Measurements from ENCODE around the gene DUSP19.
A peak's percentile ranks its signal among the peaks of the same experiment; 100 is the strongest.

Gene DUSP19

GRCh38 chr2:183078464-183079138, at the start of gene DUSP19:
Gene DUSP19, plus strand, starts transcription at chr2:183078747. Its CDS starts 187 bp downstream, at chr2:183078934.
- Histone ChIP-seq H3K4me1 (ENCODE audit: control insufficient read depth, insufficient read depth, low read length) (peaks cover 20% of the 10 kb centered on the region), H3K4me3 (ENCODE audit: low read depth, low read length) (peak within 1 kb of the TSS; percentile 83)

GRCh38 chr2:183029219-183029618, 49.3 kb upstream of the DUSP19 start:
- H3K36me3 ChIP-seq (ENCODE audit: control insufficient read depth, insufficient read depth, low read length), result no peaks in the 10 kb centered on the region; the same call in 1 of the 2 replicates
- no peaks in the 10 kb centered on the region for H3K27me3 ChIP-seq (ENCODE audit: control insufficient read depth, insufficient read depth, low read length)
- peaks cover 25% of the 10 kb centered on the region for H3K4me1 ChIP-seq (ENCODE audit: control insufficient read depth, insufficient read depth, low read length)
- H3K4me3 ChIP-seq (ENCODE audit: low read depth, low read length), result no peak overlapping the region
- H3K27ac ChIP-seq (ENCODE audit: low read depth, low read length), result no peak overlapping the region
- H3K9ac ChIP-seq (ENCODE audit: low read depth, low read length), result no peak overlapping the region
- H3K9me3 ChIP-seq (ENCODE audit: control insufficient read depth, insufficient read depth, low read length), result no peaks in the 10 kb centered on the region

More at GRCh38 chr2:183078464-183079138, at the start of gene DUSP19:
- Histone ChIP-seq H3K9me3 (ENCODE audit: control insufficient read depth, insufficient read depth, low read length) (no peaks in the 10 kb centered on the region), H3K36me3 (ENCODE audit: control insufficient read depth, insufficient read depth, low read length) (no peaks in the 10 kb centered on the region), H3K9ac (ENCODE audit: low read depth, low read length) (peak within 1 kb of the TSS; percentile 46), H3K27me3 (ENCODE audit: control insufficient read depth, insufficient read depth, low read length) (no peaks in the 10 kb centered on the region), H3K27ac (ENCODE audit: low read depth, low read length) (peak within 1 kb of the TSS; percentile 46)

- Histone ChIP-seq H3K9me3 (ENCODE audit: control insufficient read depth, insufficient read depth, low read length) (no peaks in the 10 kb centered on the region), H3K4me3 (ENCODE audit: low read depth, low read length) (no peak overlapping the region), H3K27me3 (ENCODE audit: control insufficient read depth, insufficient read depth, low read length) (no peaks in the 10 kb centered on the region), H3K9ac (ENCODE audit: low read depth, low read length) (no peak overlapping the region), H3K27ac (ENCODE audit: low read depth, low read length) (no peak overlapping the region), H3K36me3 (ENCODE audit: control insufficient read depth, insufficient read depth, low read length) (no peaks in the 10 kb centered on the region; the same call in 1 of the 2 replicates), H3K4me1 (ENCODE audit: control insufficient read depth, insufficient read depth, low read length) (peaks cover 46% of the 10 kb centered on the region)
Observed at GRCh38 chr2:183031911-183032794, 46.4 kb upstream of the DUSP19 start.

DNA sequence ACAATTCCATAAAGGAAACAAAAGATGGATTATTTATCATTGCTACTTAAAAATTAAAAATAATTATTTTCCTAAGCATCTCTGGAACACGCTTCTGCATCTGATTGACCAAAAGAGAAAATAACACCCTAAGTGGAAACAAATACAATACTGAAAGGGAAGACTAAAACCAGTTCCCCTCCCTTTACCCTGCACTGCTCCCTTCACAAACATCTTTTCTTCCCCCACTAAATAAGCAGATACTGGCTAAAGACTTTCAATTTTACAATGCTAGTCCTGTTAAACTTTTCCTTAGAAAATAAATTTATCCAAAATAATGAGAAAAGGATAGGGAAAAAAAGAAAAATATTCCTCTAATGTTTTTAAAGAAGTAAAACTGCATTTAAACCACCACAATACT, 44.6 kb upstream of the DUSP19 start:
- H3K4me1 ChIP-seq (ENCODE audit: control insufficient read depth, insufficient read depth, low read length), result peaks cover 49% of the 10 kb centered on the region
- no peak overlapping the region for H3K4me3 ChIP-seq (ENCODE audit: low read depth, low read length)
- peaks cover under 1% of the 10 kb centered on the region; the same call in 1 of the 2 replicates for H3K27me3 ChIP-seq (ENCODE audit: control insufficient read depth, insufficient read depth, low read length)
- H3K9ac ChIP-seq (ENCODE audit: low read depth, low read length), result no peak overlapping the region
- H3K27ac ChIP-seq (ENCODE audit: low read depth, low read length), result no peak overlapping the region
- no peaks in the 10 kb centered on the region; the same call in 1 of the 2 replicates for H3K36me3 ChIP-seq (ENCODE audit: control insufficient read depth, insufficient read depth, low read length)
- H3K9me3 ChIP-seq (ENCODE audit: control insufficient read depth, insufficient read depth, low read length), result no peaks in the 10 kb centered on the region

DNA sequence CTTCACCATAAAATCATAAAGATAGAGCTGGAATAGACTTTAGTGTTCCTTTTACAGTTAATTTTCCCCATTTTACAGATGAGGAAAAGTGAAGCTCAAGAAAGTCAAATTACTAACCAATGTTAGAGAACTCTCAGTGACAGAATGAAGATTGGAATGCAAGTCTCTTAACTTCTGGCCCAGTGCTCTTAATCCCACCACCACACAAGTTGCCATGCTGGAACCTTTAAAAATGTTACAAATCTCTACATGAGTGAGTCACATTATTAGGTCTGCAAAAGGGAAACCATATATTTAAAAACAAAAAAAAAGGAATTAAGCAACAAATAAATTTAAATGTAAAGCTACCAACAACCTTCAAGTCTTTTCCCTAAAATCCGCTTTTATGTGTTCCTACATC, 43.7 kb upstream of the DUSP19 start:
- no peaks in the 10 kb centered on the region; the same call in 1 of the 2 replicates for H3K36me3 ChIP-seq (ENCODE audit: control insufficient read depth, insufficient read depth, low read length)
- H3K9me3 ChIP-seq (ENCODE audit: control insufficient read depth, insufficient read depth, low read length), result no peaks in the 10 kb centered on the region
- peaks cover 49% of the 10 kb centered on the region for H3K4me1 ChIP-seq (ENCODE audit: control insufficient read depth, insufficient read depth, low read length)
- peak overlapping the region; percentile 21 for H3K27ac ChIP-seq (ENCODE audit: low read depth, low read length)
- no peak overlapping the region for H3K9ac ChIP-seq (ENCODE audit: low read depth, low read length)
- peaks cover 9% of the 10 kb centered on the region; the same call in 1 of the 2 replicates for H3K27me3 ChIP-seq (ENCODE audit: control insufficient read depth, insufficient read depth, low read length)
- H3K4me3 ChIP-seq (ENCODE audit: low read depth, low read length), result peak overlapping the region; percentile 90; the same call in 1 of the 2 replicates

DNA sequence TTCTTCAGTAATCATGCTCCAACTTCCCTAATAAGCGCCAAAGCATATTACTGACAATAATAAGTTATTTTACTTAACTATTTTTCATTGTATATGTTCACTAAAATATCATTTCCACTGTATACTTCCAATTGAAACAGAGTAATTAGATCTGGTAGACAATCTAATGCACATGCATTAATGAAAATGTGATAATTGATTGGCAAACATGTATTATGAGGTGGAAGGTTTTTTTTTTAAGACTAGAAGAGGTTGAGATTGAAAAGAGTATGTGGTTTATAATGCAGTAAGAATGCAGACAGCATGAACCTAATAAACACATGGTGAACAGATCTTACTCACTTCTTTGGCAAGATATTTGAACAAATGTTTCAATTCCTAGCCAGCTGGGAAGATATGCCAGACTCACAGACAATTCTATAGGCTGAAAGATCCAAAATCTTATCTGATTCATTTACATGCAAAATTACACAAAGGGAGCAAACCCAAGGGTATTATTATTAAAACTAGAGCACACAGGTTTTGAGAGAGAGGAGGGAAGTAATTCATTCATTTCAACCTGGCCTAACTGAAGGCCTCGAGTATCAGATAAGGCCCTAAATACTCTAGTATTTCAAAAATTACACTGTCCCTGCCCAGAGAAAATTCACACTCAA, 43.1 kb upstream of the DUSP19 start:
- Histone ChIP-seq H3K27ac (ENCODE audit: low read depth, low read length) (peak overlapping the region; percentile 83), H3K9ac (ENCODE audit: low read depth, low read length) (peak overlapping the region; percentile 8; the same call in 1 of the 2 replicates), H3K36me3 (ENCODE audit: control insufficient read depth, insufficient read depth, low read length) (no peaks in the 10 kb centered on the region; the same call in 1 of the 2 replicates), H3K27me3 (ENCODE audit: control insufficient read depth, insufficient read depth, low read length) (peaks cover 9% of the 10 kb centered on the region; the same call in 1 of the 2 replicates), H3K4me1 (ENCODE audit: control insufficient read depth, insufficient read depth, low read length) (peaks cover 49% of the 10 kb centered on the region), H3K4me3 (ENCODE audit: low read depth, low read length) (peak overlapping the region; percentile 90), H3K9me3 (ENCODE audit: control insufficient read depth, insufficient read depth, low read length) (no peaks in the 10 kb centered on the region)

GRCh38 chr2:183035954-183036669, 42.4 kb upstream of the DUSP19 start:
- no peaks in the 10 kb centered on the region for H3K9me3 ChIP-seq (ENCODE audit: control insufficient read depth, insufficient read depth, low read length)
- H3K27ac ChIP-seq (ENCODE audit: low read depth, low read length), result peak overlapping the region; percentile 83
- H3K36me3 ChIP-seq (ENCODE audit: control insufficient read depth, insufficient read depth, low read length), result no peaks in the 10 kb centered on the region; the same call in 1 of the 2 replicates
- peak overlapping the region; percentile 86; the same call in 1 of the 2 replicates for H3K9ac ChIP-seq (ENCODE audit: low read depth, low read length)
- H3K4me1 ChIP-seq (ENCODE audit: control insufficient read depth, insufficient read depth, low read length), result peaks cover 49% of the 10 kb centered on the region
- H3K27me3 ChIP-seq (ENCODE audit: control insufficient read depth, insufficient read depth, low read length), result peaks cover 9% of the 10 kb centered on the region; the same call in 1 of the 2 replicates
- H3K4me3 ChIP-seq (ENCODE audit: low read depth, low read length), result peak overlapping the region; percentile 90

DNA sequence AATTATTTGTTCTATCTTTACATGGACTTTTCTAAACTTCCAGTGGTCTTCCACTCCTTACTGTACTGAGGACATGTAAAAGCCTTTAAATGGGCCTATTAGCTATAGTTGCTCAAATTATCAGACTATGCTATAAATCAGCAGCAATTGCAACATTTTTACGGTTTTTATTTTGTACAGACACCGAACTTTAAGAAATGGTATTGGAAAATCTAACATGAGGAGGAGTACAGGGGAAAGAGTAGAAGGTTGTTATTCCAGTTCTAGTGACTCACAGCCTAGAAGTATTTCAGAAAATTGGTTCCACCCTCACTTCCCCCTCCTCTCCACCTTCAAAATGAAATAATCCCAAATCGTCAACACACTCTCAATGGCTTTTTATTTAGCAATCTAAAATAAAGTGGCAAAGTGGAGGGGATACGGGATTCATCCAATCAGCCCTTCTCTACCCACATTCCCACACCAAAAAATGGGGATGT, 41.4 kb upstream of the DUSP19 start:
- Histone ChIP-seq H3K9me3 (ENCODE audit: control insufficient read depth, insufficient read depth, low read length) (no peaks in the 10 kb centered on the region), H3K36me3 (ENCODE audit: control insufficient read depth, insufficient read depth, low read length) (no peaks in the 10 kb centered on the region; the same call in 1 of the 2 replicates), H3K4me1 (ENCODE audit: control insufficient read depth, insufficient read depth, low read length) (peaks cover 41% of the 10 kb centered on the region), H3K4me3 (ENCODE audit: low read depth, low read length) (peak overlapping the region; percentile 90), H3K27me3 (ENCODE audit: control insufficient read depth, insufficient read depth, low read length) (peaks cover 9% of the 10 kb centered on the region; the same call in 1 of the 2 replicates), H3K9ac (ENCODE audit: low read depth, low read length) (peak overlapping the region; percentile 86), H3K27ac (ENCODE audit: low read depth, low read length) (peak overlapping the region; percentile 92)

DNA sequence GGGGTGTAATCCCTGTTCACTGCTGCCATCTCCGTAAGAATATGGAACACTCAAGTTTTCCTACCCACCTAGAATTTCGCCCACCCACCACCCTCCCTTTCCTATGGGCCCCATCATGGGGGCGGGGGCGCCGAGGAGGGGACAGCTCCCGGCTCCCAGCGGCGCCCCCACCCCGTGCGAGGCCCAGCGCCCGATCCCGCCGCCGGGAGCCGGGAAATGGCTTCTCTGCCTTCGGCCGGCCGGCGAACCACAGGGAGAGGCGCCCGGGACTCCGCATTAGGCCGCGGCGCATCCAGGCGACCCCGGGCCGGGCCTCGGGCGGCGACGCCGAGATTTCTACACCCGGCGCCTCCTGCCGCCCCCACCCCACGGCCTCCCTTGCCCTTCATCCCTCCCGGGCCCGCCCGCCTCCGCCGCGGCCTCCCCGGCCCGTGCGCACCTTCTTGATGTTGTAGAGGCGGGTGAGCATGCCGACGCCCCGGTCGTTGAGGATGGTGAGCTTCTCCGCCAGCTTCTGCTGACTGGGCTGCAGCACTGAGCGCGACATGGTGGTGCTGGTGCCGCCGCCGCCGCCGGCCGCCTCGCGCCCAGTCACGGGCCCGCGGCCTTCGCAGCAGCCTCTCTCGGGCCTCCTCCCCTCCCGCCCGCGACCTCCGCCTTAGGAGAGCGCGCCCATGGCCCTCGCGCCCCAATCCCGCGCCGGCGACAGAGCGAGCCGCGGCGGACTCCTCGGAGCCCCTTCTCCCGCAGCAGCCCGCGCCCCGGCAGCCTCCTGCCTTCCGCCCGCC, 40.8 kb upstream of the DUSP19 start:
- Histone ChIP-seq H3K27ac (ENCODE audit: low read depth, low read length) (peak overlapping the region; percentile 92), H3K9ac (ENCODE audit: low read depth, low read length) (peak overlapping the region; percentile 86), H3K27me3 (ENCODE audit: control insufficient read depth, insufficient read depth, low read length) (peaks cover 9% of the 10 kb centered on the region; the same call in 1 of the 2 replicates), H3K36me3 (ENCODE audit: control insufficient read depth, insufficient read depth, low read length) (no peaks in the 10 kb centered on the region; the same call in 1 of the 2 replicates), H3K9me3 (ENCODE audit: control insufficient read depth, insufficient read depth, low read length) (no peaks in the 10 kb centered on the region), H3K4me1 (ENCODE audit: control insufficient read depth, insufficient read depth, low read length) (peaks cover 37% of the 10 kb centered on the region), H3K4me3 (ENCODE audit: low read depth, low read length) (peak overlapping the region; percentile 90)

Data from HUES48 (cell line).